GM18868 (cell line): ENCODE data around the gene PILRB.
"Not testable (repeated sequence)": the region's sequence is repeated elsewhere in the genome, so short reads cannot be mapped to it uniquely, and the experiment has no call there.

Experiments
- ATAC-seq: cut with Tn5 transposase; IDR thresholded peaks from one replicate; pipeline ENCODE4 v1.9.1; 2021; ENCODE audit warnings: mild to moderate bottlenecking, moderate library complexity; ENCODE audit not compliant: unreplicated experiment

PILRB gene

DNA sequence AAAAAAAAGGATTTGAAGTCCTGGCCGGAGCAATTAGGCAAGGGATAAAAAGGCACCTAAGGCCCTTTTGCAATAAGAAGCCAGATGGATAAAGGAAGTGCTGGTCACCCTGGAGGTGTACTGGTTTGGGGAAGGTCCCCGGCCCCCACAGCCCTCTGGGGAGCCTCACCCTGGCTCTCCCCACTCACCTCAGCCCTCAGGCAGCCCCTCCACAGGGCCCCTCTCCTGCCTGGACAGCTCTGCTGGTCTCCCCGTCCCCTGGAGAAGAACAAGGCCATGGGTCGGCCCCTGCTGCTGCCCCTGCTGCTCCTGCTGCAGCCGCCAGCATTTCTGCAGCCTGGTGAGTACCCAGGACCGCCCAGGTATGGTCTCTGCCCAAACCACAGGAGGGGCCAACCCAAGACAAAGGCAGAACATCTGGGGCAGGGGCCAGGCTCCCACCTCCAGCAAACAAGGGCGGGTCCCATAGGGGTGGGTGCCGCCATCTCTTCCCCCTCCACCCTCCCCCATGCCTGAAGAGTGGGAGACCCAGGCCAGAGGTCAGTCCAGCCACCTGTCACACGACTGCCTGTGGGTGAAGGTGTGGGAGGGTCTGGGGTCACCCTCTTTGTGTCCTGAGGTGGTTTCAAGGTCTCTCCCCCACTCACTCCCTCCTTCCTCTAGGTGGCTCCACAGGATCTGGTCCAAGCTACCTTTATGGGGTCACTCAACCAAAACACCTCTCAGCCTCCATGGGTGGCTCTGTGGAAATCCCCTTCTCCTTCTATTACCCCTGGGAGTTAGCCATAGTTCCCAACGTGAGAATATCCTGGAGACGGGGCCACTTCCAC lies at the start of gene PILRB:
Gene PILRB (plus strand): TSS at position 91 of the 830 bp plus-strand sequence. CDS start 186 bp downstream, at position 277.
- no peak for ATAC-seq

DNA sequence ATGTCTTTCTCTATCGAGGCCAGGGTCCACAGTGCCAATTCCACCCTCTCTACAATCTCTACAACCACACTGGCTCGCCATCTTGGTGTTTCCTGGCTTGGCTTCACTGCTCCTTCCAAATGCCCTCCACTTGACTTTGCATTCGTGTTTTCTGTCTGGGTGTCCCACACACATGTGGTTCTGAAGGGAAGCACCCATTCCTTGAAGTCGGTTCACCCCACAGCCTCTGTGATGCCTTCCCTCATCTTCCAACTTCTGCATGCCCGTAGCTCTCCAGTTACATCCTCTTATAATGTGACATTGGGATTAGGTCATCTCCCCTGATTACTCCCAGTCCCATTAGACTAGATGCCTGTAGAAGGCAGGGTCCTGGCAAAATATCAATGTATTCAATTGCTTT lies 39.6 kb upstream of the PILRB start:
- ATAC-seq: not testable (repeated sequence)

DNA sequence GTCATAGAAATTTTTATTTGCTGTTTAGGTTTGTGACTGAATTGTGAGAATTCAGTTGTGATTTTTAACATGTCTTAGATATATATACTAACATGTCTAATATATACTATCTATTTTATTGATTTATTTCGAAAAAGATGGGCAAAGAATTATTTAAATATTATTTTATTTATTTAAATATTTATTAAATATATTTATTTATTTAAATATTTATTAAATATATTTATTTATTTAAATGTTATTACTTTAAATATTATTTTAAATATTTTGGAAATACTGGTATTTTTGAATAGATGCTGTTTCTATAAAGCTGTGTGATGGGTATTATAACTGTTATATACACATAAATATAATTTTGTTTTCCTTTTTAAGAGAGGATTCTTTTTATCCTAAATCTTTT lies 36.3 kb upstream of the PILRB start:
- ATAC-seq: not testable (repeated sequence)

DNA sequence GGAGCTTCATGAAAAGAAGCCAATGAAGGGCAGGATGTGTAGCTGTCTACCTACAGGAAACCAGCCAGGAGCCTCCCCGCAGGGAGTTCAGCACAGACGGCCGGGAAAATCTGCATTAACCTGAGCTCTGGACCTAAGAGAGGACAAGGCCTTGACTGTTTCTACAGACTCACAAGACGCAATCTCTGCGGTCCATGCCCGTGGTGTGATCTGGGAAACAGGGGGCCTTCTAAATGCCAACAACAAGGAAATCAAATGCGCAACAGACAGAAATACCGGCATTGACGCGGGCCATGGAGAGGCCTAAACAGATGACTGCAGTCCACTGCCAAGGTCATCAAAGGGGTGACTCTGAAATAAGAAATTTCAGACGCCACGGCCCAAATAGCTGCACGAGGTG lies 33.7 kb upstream of the PILRB start:
- ATAC-seq: not testable (repeated sequence)

DNA sequence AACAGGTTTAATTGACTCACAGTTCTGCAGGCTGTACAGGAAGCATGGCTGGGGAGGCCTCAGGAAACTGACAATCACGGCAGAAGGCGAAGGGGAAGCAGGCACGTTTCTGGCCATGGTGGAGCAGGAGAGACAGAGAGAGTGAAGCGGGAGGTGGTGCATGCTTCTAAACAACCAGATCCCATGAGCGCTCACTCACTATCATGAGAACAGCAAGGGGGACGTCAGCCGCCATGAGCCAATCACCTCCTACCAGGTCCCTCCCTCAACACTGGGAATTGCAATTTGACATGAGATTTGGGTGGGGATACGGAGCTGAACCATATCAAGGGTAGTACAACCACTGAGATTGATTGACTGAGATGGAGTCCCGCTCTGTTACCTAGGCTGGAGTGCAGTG lies 32.2 kb upstream of the PILRB start:
- ATAC-seq: not testable (repeated sequence)

DNA sequence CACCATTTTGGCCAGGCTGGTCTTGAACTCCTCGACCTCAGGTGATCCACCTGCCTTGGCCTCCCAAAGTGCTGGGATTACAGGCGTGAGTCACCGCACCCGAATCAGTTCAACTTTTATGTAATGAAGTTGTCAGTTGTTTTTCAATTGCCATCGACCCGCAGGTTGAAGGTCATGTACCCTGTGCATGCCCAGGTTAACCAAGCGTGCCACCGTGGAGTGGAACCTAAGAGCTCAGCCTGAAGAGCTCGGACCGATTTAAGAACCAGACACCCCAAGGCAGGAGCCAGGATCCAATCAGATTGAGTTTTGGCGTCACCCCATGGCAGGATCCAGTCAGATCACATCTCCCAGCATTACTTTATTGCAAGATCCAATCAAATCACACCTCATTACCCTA lies 31.0 kb upstream of the PILRB start:
- ATAC-seq: not testable (repeated sequence)

DNA sequence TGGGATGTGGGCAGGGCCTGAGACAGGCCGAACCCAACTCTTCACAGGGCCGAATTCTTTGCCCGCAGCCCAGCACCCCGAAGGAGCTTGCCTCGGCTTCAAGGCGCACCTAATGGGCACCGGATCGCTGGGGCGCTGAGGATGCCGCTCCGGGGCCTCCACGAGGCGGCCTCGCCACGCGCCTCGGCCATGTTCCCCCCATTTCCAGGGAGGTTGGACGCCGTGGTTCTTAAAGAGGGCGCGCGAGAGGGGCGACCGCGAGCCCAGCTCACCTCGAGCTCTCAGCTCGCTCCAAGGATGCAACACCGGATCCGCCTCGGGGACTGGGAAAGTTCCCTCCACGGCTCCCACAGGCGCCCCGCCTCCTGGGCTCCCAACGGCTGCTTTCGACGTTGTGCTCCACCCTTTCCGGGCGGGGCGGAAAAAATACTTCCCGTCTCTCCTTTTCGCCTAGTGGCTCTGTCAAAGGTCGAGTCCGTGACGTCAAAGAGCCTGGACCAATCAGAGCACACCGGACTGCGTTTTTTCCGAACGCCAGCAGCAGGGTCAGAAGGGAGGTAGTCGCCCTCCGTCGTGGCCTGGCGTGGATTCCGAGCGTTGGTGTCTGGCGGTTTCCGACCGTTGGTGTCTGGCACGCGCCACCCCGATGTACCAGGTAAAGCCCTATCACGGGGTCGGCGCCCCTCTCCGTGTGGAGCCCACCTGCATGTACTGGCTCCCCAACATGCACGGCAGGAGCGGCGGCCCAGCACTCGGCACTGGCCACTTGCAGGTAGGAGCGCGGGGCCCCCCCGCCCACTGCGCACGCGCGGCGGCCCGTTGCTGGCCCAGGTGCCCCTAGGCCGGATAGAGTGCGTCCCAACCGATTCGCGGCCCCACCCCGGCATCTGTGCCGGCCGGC lies 22.1 kb upstream of the PILRB start:
- peak; percentile 87 for ATAC-seq

DNA sequence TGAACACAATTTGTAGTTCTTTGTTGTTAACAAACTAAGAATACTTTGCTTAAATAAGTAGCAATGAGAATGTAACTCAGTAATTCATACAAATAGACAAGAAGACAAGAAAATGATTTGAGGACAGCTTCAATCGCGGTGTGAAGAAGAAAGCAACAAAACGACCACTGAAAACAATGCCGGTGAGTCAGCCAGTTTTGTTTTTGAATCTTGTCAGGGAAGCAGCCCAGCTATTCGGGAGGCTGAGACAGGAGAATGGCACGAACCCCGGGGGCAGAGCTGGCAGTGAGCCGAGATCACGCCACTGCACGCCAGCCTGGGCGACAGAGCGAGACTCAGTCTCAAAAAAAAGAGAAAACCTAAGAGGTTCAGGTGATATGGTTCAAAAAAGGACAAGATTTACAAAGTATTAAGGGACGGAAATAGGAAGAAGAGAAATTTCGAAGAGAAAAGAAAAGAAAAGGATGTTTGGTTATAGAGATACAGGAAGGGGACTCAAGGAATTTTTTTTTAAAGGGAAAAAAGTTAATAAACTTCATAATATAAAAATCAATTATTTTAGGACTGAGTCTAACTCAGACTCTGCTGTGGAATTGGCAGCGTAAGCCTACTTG lies 19.7 kb upstream of the PILRB start:
- not testable (repeated sequence) for ATAC-seq

DNA sequence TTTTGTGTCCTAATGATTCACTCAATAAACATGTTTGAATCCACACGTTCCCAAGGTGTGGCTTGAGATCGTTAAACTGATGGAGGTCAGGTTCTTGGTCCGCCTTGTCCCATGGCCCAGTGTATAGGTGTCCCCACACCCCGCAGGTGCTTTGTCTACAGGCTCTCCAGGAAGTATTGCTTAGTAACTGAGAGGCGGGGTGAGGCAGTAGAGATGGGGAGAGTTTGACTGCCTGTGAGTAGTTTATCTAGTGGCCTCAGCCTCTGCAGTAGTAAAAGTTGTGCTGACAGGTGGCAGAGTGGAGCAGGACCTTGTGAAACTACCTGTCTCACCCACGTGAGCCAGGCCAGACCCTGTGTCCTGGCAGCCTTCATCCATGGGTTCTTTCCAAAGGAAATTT lies 16.6 kb upstream of the PILRB start:
- ATAC-seq: not testable (repeated sequence)

DNA sequence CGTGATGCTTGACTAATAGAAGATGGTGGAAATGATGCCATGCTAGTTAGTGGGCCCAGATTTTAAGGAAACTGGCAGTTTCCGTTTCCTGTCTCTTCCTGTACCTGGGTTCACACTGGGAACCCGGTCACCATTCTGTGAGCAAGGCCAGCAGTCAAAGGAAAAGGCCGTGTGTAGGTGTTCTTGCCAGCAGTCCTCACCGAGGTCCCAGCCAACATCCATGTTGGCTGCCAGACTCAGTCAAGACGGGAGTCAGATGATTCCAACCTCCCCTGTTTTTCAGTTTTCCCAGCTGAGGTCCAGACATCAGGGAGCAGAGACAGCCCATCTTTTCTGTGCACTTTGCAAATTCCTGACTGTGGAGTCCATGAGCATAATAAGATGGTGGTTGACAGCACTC lies 15.2 kb upstream of the PILRB start:
- ATAC-seq: no peak

DNA sequence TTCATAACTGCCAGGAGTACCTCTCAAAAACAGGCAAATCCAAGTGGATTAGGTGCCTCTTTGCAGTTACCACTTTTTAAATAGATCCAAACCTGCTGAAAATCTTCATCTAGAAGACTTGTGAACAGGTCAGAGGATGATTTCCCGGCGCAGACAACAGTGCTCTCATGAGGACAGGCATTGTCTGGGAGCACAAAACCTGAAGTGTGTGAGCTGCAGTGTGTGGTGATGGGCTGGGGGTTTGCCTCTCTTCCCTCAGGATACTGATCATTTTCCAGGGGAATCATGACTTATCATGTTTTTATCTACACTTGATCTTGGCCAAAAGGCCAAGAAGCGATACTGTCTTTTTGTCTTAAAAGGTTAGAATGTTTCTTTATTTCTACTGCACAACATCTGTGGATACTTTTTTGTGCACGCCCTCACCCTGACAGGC lies 13.8 kb upstream of the PILRB start:
- ATAC-seq: peak; percentile 6

DNA sequence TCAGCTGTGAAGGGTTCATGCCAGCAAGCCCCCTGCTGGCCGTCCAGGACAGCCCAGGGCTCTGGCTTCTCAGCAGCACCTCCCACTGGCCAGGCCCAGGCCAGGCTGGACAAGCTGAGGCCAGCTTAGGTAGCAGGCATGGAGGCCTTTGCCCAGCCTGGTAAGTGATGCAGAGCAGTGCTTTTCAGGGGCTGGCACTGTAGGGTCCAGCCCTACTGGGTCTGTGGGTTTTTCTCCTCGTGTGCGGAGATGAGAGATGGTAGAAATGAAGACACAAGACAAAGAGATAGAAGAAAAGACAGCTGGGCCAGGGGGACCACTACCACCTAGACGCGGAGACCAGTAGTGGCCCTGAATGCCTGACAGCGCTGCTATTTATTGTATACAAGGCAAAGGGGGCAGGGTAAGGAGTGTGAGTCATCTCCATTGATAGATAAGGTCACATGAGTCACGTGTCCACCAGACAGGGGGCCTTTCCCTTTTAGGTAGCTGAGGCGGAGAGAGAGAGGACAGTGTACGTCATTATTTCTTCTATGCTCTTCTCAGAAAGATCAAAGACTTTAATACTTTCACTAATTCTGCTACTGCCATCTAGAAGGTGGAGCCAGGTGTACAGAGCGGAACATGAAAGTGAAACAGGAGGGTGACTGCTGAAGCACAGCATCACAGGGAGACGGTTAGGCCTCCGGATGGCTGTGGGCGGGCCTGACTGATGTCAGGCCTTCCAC lies 13.2 kb upstream of the PILRB start:
- ATAC-seq: peak; percentile 76

DNA sequence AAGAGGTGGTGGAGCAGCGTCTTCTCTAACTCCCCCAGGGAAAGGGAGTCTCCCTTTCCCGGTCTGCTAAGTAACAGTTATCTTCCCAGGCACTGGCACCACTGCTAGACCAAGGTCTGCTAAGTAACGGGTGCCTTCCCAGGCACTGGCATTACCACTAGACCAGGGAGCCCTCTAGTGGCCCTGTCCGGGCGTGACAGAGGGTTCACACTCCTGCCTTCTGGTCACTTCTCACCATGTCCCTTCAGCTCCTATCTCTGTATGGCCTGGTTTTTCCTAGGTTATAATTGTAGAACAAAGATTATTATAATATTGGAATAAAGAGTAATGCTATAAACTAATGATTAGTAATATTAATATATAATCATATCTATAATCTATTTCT lies 12.6 kb upstream of the PILRB start:
- peak; percentile 29 for ATAC-seq

DNA sequence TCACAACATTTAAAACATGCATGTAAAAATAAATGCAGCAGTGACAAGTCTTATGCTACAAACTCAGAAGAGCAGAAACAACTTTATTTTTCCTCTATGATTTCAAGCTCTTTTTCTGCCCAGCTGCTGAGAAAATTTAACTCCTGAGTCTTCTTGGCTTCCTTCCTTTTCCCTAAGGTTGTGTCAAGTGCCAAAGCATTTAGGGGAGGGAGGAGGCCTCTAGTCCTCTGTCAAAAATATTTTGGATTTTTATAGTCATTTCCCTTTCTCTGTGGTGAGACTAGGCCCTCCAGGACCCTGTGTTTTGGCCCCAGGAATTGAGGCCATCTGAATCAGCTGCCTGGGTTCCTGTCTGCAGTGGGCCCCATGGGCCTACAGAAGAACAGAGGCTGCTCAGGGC lies 11.0 kb upstream of the PILRB start:
- ATAC-seq: no peak

DNA sequence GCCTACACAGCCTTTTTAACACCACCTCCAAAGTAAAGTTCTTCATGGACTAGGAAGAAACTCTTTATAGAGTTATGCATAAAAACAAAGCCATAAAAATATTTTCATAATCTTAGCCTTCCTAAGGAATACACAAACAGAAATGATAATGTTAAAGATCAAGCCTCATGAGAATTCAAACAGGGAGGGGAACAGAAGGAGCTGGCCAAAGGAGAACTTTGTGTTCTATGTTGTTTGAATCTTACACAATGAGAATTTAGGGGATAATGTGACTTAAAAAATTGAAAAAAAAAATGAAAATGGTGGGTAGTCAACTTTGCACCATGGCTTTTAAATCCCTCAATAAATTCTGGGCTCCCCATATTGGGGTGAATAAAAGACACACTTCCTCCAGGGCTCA lies 9.1 kb upstream of the PILRB start:
- ATAC-seq: no peak

DNA sequence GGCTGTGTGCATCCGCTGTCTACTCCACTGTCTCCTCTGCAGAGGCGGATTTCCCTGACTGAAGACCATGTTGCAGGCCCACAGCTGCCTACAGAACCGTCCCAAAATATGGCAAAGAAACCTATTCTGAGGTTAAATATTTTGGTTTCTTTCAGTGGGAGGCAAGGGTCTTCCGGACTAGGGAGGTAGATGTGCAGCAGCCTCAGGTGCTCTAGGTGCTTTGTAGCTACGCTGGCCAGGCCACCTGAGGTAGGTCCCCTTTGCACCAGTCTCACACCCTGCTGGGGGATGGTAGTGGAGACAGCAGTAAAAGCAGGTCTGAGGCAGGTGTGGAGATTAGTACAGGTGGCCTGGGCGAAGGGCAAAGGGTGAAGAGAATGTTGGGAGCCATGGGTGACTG lies 8.2 kb upstream of the PILRB start:
- ATAC-seq: no peak

DNA sequence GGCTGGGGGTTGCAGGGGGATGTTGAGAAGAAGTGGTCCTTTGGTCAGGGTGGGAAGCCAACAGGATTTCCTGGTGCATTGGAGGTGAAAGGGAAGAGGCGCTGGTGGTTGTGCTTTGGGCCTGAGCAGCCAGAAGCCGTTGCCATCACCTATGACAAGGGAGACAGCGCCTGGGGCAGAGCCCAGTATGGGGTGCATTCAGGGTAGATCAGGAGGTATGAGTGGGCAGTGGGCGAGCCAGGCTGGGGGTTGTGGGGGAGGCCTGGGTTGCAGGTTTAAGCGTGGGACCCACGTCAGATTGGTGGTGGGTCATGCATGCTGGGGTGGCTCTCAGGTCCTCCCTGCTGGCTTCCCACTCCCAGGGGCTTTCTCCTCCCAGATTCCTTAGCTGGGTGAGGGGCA lies 6.3 kb upstream of the PILRB start:
- ATAC-seq: no peak

DNA sequence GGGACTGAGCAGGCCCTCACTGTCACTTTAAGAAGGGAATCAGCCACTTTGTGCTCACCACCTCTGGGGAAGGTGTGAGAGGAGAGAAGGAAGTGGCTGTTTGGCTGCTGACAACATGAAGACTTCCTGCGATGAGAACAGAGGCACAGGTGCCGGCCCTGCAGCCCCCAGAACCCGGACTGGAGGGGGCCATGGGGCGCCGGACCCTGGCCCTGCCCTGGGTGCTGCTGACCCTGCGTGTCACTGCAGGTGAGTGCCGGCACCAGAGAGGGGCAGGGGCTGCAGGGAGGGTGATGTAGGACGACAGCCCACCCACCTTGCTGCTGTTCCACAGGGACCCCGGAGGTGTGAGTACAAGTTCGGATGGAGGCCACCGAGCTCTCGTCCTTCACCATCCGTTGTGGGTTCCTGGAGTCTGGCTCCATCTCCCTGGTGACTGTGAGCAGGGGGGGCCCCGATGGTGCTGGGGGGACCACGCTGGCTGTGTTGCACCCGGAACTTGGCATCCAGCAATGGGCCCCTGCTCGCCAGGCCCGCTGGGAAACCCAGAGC lies 5.6 kb upstream of the PILRB start:
- not testable (repeated sequence) for ATAC-seq

DNA sequence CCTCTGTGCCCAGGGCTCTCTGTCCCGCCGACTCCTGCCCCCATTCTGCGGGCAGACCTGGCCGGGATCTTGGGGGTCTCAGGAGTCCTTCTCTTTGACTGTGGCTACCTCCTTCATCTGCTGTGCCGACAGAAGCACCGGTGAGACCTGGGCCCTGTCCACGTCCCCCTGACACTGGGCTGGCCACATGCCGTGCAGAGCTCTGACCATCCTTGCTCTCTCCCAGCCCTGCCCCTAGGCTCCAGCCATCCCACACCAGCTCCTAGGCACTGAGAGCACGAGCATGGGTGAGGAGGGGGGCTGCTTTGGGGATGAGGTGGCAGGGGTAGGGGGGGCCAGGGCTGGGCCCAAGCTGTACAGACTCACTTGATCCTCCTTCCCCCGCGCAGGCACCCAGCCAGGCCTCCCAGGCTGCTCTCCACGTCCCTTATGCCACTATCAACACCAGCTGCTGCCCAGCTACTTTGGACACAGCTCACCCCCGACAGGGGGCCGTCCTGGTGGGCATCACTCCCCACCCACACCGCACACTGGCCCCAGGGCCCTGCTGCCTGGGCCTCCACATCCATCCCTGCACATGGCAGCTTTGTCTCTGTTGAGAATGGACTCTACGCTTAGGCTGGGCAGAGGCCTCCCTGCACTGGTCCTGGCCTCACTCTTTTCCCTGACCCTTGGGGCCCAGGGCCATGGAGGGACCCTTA lies 4.8 kb upstream of the PILRB start:
- ATAC-seq: no peak
